Esophagus squamous epithelium (tissue), 4 donors: ENCODE measurements around the gene FNDC3B.

Experiments
- POLR2A ChIP-seq, 4 donors: fragments of 450-650 bp; IDR thresholded peaks; one replicate each; pipeline ENCODE4 v1.6.1; 2017; ENCODE audit warnings: antibody characterized with exemption in 4 of 4, mild to moderate bottlenecking in 4 of 4, moderate library complexity in 3 of 4
- TF ChIP-seq, protein P1 (sequence below), 6 experiments: fragments of 450-650 bp in 4 of 6; fragments of 200-600 bp in 2 of 6; sonication (generic) in 2 of 6; IDR thresholded peaks; one replicate each; pipeline ENCODE4 v1.5.1; 2016 to 2019; ENCODE audit warnings: antibody characterized with exemption in 6 of 6, mild to moderate bottlenecking in 4 of 6, moderate library complexity in 4 of 6

DNA sequence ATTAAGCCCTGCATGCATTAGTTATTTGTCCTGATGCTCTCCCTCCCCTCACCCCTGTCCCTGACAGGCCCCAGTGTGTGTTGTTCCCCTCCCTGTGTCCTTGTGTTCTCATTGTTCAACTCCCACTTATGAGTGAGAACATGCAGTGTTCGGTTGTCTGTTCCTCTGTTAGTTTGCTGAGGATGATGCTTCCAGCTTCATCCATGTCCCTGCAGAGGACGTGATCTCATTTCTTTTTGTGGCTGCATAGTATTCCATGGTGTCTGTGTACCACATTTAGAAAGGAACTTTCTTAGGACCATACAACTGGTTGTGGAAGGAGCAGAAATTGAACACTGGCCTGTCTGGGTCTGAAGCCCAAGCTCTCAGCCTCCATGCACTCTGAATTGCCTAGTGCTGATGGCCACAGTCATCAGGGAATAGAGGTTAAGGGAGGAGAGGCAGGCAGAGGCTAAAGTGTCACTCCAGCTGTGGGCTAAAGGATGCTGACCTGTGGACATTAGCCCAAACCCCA, 138.5 kb downstream of the FNDC3B start:
- TF ChIP-seq, protein P1, sequence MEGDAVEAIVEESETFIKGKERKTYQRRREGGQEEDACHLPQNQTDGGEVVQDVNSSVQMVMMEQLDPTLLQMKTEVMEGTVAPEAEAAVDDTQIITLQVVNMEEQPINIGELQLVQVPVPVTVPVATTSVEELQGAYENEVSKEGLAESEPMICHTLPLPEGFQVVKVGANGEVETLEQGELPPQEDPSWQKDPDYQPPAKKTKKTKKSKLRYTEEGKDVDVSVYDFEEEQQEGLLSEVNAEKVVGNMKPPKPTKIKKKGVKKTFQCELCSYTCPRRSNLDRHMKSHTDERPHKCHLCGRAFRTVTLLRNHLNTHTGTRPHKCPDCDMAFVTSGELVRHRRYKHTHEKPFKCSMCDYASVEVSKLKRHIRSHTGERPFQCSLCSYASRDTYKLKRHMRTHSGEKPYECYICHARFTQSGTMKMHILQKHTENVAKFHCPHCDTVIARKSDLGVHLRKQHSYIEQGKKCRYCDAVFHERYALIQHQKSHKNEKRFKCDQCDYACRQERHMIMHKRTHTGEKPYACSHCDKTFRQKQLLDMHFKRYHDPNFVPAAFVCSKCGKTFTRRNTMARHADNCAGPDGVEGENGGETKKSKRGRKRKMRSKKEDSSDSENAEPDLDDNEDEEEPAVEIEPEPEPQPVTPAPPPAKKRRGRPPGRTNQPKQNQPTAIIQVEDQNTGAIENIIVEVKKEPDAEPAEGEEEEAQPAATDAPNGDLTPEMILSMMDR (IDR thresholded peaks at IDR 0.05) = no peak
- TF ChIP-seq POLR2A (IDR thresholded peaks at IDR 0.05) = no peak
